HepG2 (cell line): Measurements from ENCODE around the gene TM4SF20. TPM values are rescaled to one million over a fixed set of nuclear protein-coding genes. Genes with fewer than 3 reads are reported as not detected.

ENCODE experiments used
- ATAC-seq: fragments of 200-7000 bp; cut with Tn5 transposase; 3 replicates; pipeline ENCODE4 v1.9.1; 2020; ENCODE audit warnings: mild to moderate bottlenecking, moderate library complexity
- BruUV-seq: library from RNA; stranded (reverse); fragments of 400-500 nt; replicated peaks from 2 replicates; lab custom pipeline; 2021; lab: Mats Ljungman, UMichigan
- CTCF ChIA-PET: fragments of 300-600 bp; formaldehyde crosslinking; extraction: SDS; loops from one replicate; lab custom pipeline; 2021; ENCODE audit warnings: low total read pairs, inconsistent platforms, low intra/inter-chr PET ratio; lab: Yijun Ruan, JAX
- POLR2A ChIA-PET: fragments of 350-600 bp; sonication (Branson Sonifier 250); formaldehyde crosslinking; loops from one replicate; lab custom pipeline; 2020; ENCODE audit warnings: antibody characterized with exemption, inconsistent platforms; lab: Yijun Ruan, JAX
- DNase-seq: peaks from one replicate; pipeline ENCODE4 v3.0.0-alpha.2; 2015; ENCODE audit warnings: low spot score
- FAIRE-seq: peaks from 3 replicates; lab custom pipeline; 2011; peaks lifted over from hg19 to GRCh38; lab: Jason Lieb, UNC
- H2AFZ ChIP-seq: one replicate; pipeline ENCODE4 v1.6.1; 2011; ENCODE audit warnings: low read length, inconsistent platforms
- H3K27ac ChIP-seq: fragments of 300-600 bp; 3 replicates; pipeline ENCODE4 v1.8.0; 2011; ENCODE audit warnings: mixed run types, mild to moderate bottlenecking, mixed read lengths, low read length, inconsistent platforms; ENCODE audit not compliant: insufficient read depth; ENCODE audit errors: extremely low read length
- H3K27me3 ChIP-seq, 2 experiments: fragments of 200-600 bp in 1 of 2; 2 replicates in 1 of 2; 3 replicates in 1 of 2; pipeline versions ENCODE4 v1.6.0 to v1.8.0; 2011; ENCODE audit warnings: low read length in 2 of 2, mild to moderate bottlenecking in 2 of 2, moderate library complexity in 2 of 2, inconsistent platforms in 1 of 2; ENCODE audit not compliant: insufficient read depth in 2 of 2, control insufficient read depth in 1 of 2
- H3K36me3 ChIP-seq, 2 experiments: fragments of 200-600 bp in 1 of 2; replicated peaks in 1 of 2; 2 replicates in 1 of 2; 3 replicates in 1 of 2; pipeline versions ENCODE4 v1.5.1 to v1.8.0; 2011; ENCODE audit warnings: low read length in 2 of 2, inconsistent platforms in 1 of 2; ENCODE audit not compliant: insufficient read depth in 2 of 2, control insufficient read depth in 1 of 2
- H3K4me1 ChIP-seq: 2 replicates; pipeline ENCODE4 v1.5.1; 2012; ENCODE audit warnings: low read length, inconsistent platforms; ENCODE audit not compliant: insufficient read depth
- H3K4me2 ChIP-seq: 2 replicates; pipeline ENCODE4 v1.6.0; 2011; ENCODE audit warnings: low read depth, low read length, inconsistent platforms
- H3K4me3 ChIP-seq, 3 experiments: fragments of 200-600 bp in 1 of 3; sonication (generic), shearing (Covaris generic) in 1 of 3; replicated peaks in 1 of 3; 2 replicates each; pipeline ENCODE4 v1.5.1; 2011 to 2016; ENCODE audit warnings: low read length in 3 of 3, inconsistent platforms in 2 of 3, low read depth in 2 of 3, mild to moderate bottlenecking in 2 of 3, control low read depth in 1 of 3, mixed read lengths in 1 of 3; ENCODE audit not compliant: insufficient read depth in 1 of 3
- H3K79me2 ChIP-seq: one replicate; pipeline ENCODE4 v1.6.1; 2011; ENCODE audit warnings: low read length, inconsistent platforms; ENCODE audit not compliant: insufficient read depth
- H3K9ac ChIP-seq: 2 replicates; pipeline ENCODE4 v1.6.0; 2011; ENCODE audit warnings: mild to moderate bottlenecking, low read depth, low read length, inconsistent platforms; ENCODE audit not compliant: insufficient read depth
- H3K9me3 ChIP-seq: 2 replicates; pipeline ENCODE4 v1.5.1; 2012; ENCODE audit warnings: mild to moderate bottlenecking, low read length
- H4K20me1 ChIP-seq: 2 replicates; pipeline ENCODE4 v1.6.0; 2011; ENCODE audit warnings: inconsistent platforms, mild to moderate bottlenecking, low read length, moderate library complexity; ENCODE audit not compliant: insufficient read depth
- CBX5 ChIP-seq: sonication (generic); formaldehyde crosslinking; IDR thresholded peaks from 2 replicates; pipeline ENCODE4 v1.4.0; 2020; ENCODE audit warnings: missing genetic modification reagents, borderline replicate concordance
- CEBPB ChIP-seq: IDR thresholded peaks from 2 replicates; pipeline ENCODE4 v1.6.1; 2011; ENCODE audit warnings: low read depth, low read length, improper control_type of control experiment, borderline replicate concordance
- MXD4 ChIP-seq: IDR thresholded peaks from 2 replicates; pipeline ENCODE4 v1.6.1; 2016; ENCODE audit warnings: mild to moderate bottlenecking, missing biosample characterization, missing genetic modification reagents
- PHF21A ChIP-seq: sonication (generic); formaldehyde crosslinking; IDR thresholded peaks from 2 replicates; pipeline ENCODE4 v1.5.0; 2020; ENCODE audit warnings: mild to moderate bottlenecking, missing genetic modification reagents
- ZC3H4 ChIP-seq: sonication (generic); formaldehyde crosslinking; IDR thresholded peaks from 2 replicates; pipeline ENCODE4 v1.4.0; 2020; ENCODE audit warnings: missing genetic modification reagents, borderline replicate concordance
- ZNF367 ChIP-seq: sonication (generic); formaldehyde crosslinking; IDR thresholded peaks from 2 replicates; pipeline ENCODE4 v1.4.0; 2020; ENCODE audit warnings: missing genetic modification reagents, borderline replicate concordance
- ZNF570 ChIP-seq: sonication (generic); formaldehyde crosslinking; IDR thresholded peaks from 2 replicates; pipeline ENCODE4 v1.4.0; 2020; ENCODE audit warnings: mild to moderate bottlenecking, missing genetic modification reagents, borderline replicate concordance
- ZNF644 ChIP-seq: IDR thresholded peaks from 2 replicates; pipeline ENCODE4 v1.6.1; 2016; ENCODE audit warnings: low read depth
- WGBS: methylation state at CpG from one replicate; pipeline ENCODE4 v1.1.6; 2017; ENCODE audit warnings: low lambda C conversion rate; 5-methylcytosine and 5-hydroxymethylcytosine counted together
- in situ Hi-C: cut with HindIII; loops from 2 replicates; pipeline ENCODE4 v1.10.0; 2017; ENCODE audit warnings: low pct_unique_long_range_greater_than_20kb; ENCODE audit not compliant: extremely low pct_ligation_motif_present
- intact Hi-C: fragments of 100-400 bp; cut with micrococcal nuclease; formaldehyde crosslinking; loops from one replicate; pipeline ENCODE4 v1.10.0; 2022; ENCODE audit not compliant: unreplicated experiment
- polyA plus RNA-seq, 8 experiments: library from polyadenylated mRNA; depleted of rRNA in 3 of 8; stranded (reverse) in 7 of 8; unstranded in 1 of 8; fragments of >200 nt; fragmentation: Illumina TruSeq in 4 of 8; extraction: Trizol in 4 of 8; gene quantifications; 2 replicates each; pipeline versions ENCODE4 v1.2.1 to v1.2.3, GENCODE V29; 2011 to 2016; ENCODE audit warnings: low read depth in 4 of 8, missing spikeins in 1 of 8, mixed read lengths in 1 of 8; ENCODE audit not compliant: insufficient read depth in 1 of 8
- total RNA-seq, 5 experiments: library from RNA; depleted of rRNA; stranded (reverse); fragments of >200 nt; fragmentation: Illumina TruSeq; extraction: Trizol; gene quantifications; 2 replicates each; pipeline ENCODE4 v1.2.3, GENCODE V29; 2016; ENCODE audit warnings: low read depth in 1 of 5

TM4SF20 gene
- total and polyA plus RNA-seq, 2 of the 13 experiments (the other 11 are each of a cell fraction or from before 2014, with no cell fraction given), result not detected

- ChIA-PET CTCF (no interaction called here), POLR2A (interaction anchor here (0.6 kb wide), 1 partner anchor 84 kb away, joined by 4 read pairs; no protein-coding TSS in a partner anchor)
- BruUV-seq, result no TSS peak
- Histone ChIP-seq H2AFZ (no peak overlapping the region), H4K20me1 (no peaks in the 10 kb centered on the region), H3K36me3 (no peaks in the 10 kb centered on the region), H3K79me2 (no peaks in the 10 kb centered on the region), H3K4me3 (no peak overlapping the region), H3K4me2 (no peak overlapping the region), H3K4me1 (peaks cover 32% of the 10 kb centered on the region), H3K27ac (no peak overlapping the region), H3K9ac (no peak overlapping the region), H3K9me3 (no peaks in the 10 kb centered on the region), H3K27me3 (no peaks in the 10 kb centered on the region)
- intact Hi-C loops, result no loop called here
- DNase-seq, result no peak
- WGBS, result 93% methylated on average over 9 of the region's 9 CpGs
- TF ChIP-seq CBX5 (CRISPR knock-in tag) (no peak), MXD4 (no peak)
- no peak for FAIRE-seq
- no peak for ATAC-seq
- in situ Hi-C loops, result no loop called here
These were observed 32.3 kb upstream of the TM4SF20 start for GRCh38 chr2:227411320-227411989.

GRCh38 chr2:227410191-227410590, 31.1 kb upstream of the TM4SF20 start:
- Histone ChIP-seq H3K27me3 (no peaks in the 10 kb centered on the region), H3K9me3 (no peaks in the 10 kb centered on the region), H3K4me3 (no peak overlapping the region), H3K36me3 (no peaks in the 10 kb centered on the region), H3K4me1 (peaks cover 34% of the 10 kb centered on the region), H4K20me1 (no peaks in the 10 kb centered on the region), H3K4me2 (no peak overlapping the region), H3K27ac (no peak overlapping the region), H3K9ac (no peak overlapping the region), H3K79me2 (no peaks in the 10 kb centered on the region), H2AFZ (no peak overlapping the region)
- WGBS, result 78% methylated on average over 3 of the region's 3 CpGs
- no peak for TF ChIP-seq ZNF570 (CRISPR knock-in tag)
- no peak for TF ChIP-seq PHF21A (CRISPR knock-in tag)
- TF ChIP-seq ZNF644 (CRISPR knock-in tag), result no peak
- no peak for TF ChIP-seq CEBPB
- TF ChIP-seq ZC3H4 (CRISPR knock-in tag), result no peak
- TF ChIP-seq ZNF367 (CRISPR knock-in tag), result no peak
- ChIA-PET CTCF (no interaction called here), POLR2A (no interaction called here)
- no peak for FAIRE-seq
- in situ Hi-C loops, result no loop called here
- no peak for ATAC-seq
- intact Hi-C loops, result no loop called here
- DNase-seq, result no peak
- no TSS peak for BruUV-seq
